H1 (cell line): ENCODE results near the gene NEK4. TPM values are rescaled to one million over a fixed set of nuclear protein-coding genes. Genes with fewer than 3 reads are reported as not detected.

Experiments used
- BCL11A ChIP-seq, 2 experiments: IDR thresholded peaks; one replicate each; pipeline ENCODE4 v1.6.1; 2011; ENCODE audit warnings: low read depth in 2 of 2, low read length in 2 of 2, mild to moderate bottlenecking in 2 of 2
- EP300 ChIP-seq, 2 experiments: IDR thresholded peaks; 1 replicate in 1 of 2; 2 replicates in 1 of 2; pipeline ENCODE4 v1.6.1; 2011 to 2012; ENCODE audit warnings: low read depth in 2 of 2, low read length in 2 of 2, mild to moderate bottlenecking in 2 of 2, borderline replicate concordance in 1 of 2, inconsistent platforms in 1 of 2, moderate library complexity in 1 of 2
- POLR2AphosphoS5 ChIP-seq: IDR thresholded peaks from 2 replicates; pipeline ENCODE4 v1.6.1; 2011; ENCODE audit warnings: low read depth, low read length
- SIN3A ChIP-seq, 2 experiments: IDR thresholded peaks in 1 of 2; conservative IDR thresholded peaks in 1 of 2; 2 replicates each; pipeline ENCODE4 v1.6.1; 2011 to 2012; ENCODE audit warnings: low read length in 2 of 2, improper control_type of control experiment in 1 of 2, low read depth in 1 of 2, mild to moderate bottlenecking in 1 of 2
- SIRT6 ChIP-seq: IDR thresholded peaks from one replicate; pipeline ENCODE4 v1.7.1; 2012; ENCODE audit warnings: low read length, inconsistent platforms
- polyA plus RNA-seq, 7 experiments: library from polyadenylated mRNA; depleted of rRNA in 3 of 7; stranded (reverse) in 5 of 7; unstranded in 2 of 7; fragments of >200 nt in 5 of 7; fragments of 200-250 nt in 2 of 7; gene quantifications; 1 replicate in 5 of 7; 2 replicates in 1 of 7; 4 replicates in 1 of 7; pipeline versions ENCODE4 v1.2.1 to v1.2.3, GENCODE V29; 2011 to 2013; ENCODE audit warnings: missing spikeins in 2 of 7, mixed read lengths in 2 of 7
- total RNA-seq: library from RNA; stranded (reverse); fragmentation: NEBNext Ultra II Directional; extraction: Animal tissue kit (Norgen Biotek cat#: 25700); gene quantifications from 2 replicates; pipeline ENCODE4 v1.2.1, GENCODE V29; 2021

NEK4 gene
- total and polyA plus RNA-seq, 2 of the 8 experiments (the other 6 are each of a cell fraction or from before 2014, with no cell fraction given): 7.5 to 40.0 TPM

DNA sequence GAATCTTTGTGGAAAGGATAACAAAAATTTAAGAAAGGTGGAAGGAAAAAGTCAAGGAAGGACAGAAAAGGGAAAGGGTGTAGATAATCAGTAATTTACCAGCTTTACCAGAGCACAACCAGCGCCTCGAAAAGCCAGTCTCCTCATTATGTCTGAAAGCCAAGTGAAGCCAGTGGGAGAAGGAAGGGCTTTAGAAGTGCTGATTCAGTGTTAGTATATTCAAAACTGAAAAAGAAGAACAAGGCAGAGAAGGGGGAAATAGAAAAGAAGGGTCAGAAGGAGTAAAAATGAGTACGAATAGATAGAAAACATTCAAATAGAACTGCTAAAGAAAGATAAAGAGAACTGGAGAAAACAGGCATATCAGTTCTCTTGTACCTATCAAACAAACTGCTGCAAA lies 89.1 kb downstream of the NEK4 start (continued):
- TF ChIP-seq POLR2AphosphoS5: no peak
- TF ChIP-seq BCL11A (IDR thresholded peaks at IDR 0.05; ENCODE audit: low read depth in 2 of 2, low read length in 2 of 2): no peak
- no peak for TF ChIP-seq EP300 (IDR thresholded peaks at IDR 0.05; ENCODE audit: borderline replicate concordance in 1 of 2, low read depth in 2 of 2, low read length in 2 of 2)
- TF ChIP-seq SIRT6: no peak
- TF ChIP-seq SIN3A (conservative IDR thresholded peaks at IDR 0.05 in 1 of 2, IDR thresholded peaks at IDR 0.05 in 1 of 2; ENCODE audit: low read depth in 1 of 2, low read length in 2 of 2): no peak
- TF ChIP-seq, all 59 proteins: peak for 0
